K562 (cell line): Measurements from ENCODE around the gene KCNIP2. TPM values are rescaled to one million over a fixed set of nuclear protein-coding genes. Genes with fewer than 3 reads are reported as not detected.

ENCODE experiments used
- KDM4B ChIP-seq, 2 experiments: fragments of 450-650 bp in 1 of 2; sonication (generic) in 1 of 2; IDR thresholded peaks; 2 replicates each; pipeline ENCODE4 v1.6.1; 2016 to 2017; ENCODE audit warnings: borderline replicate concordance in 2 of 2, antibody characterized with exemption in 1 of 2, low read depth in 1 of 2, mild to moderate bottlenecking in 1 of 2
- L3MBTL2 ChIP-seq: fragments of 450-650 bp; IDR thresholded peaks from 2 replicates; pipeline ENCODE4 v1.6.1; 2016; ENCODE audit warnings: mild to moderate bottlenecking, moderate library complexity
- MTA1 ChIP-seq: fragments of 450-650 bp; IDR thresholded peaks from 2 replicates; pipeline ENCODE4 v1.6.1; 2017; ENCODE audit warnings: borderline replicate concordance
- NBN ChIP-seq: fragments of 450-650 bp; IDR thresholded peaks from 2 replicates; pipeline ENCODE4 v1.6.1; 2016; ENCODE audit warnings: low read depth, mild to moderate bottlenecking
- NR2C1 ChIP-seq, 2 experiments: fragments of 450-650 bp; IDR thresholded peaks; 2 replicates each; pipeline ENCODE4 v1.6.1; 2017; ENCODE audit warnings: mild to moderate bottlenecking in 2 of 2, antibody characterized with exemption in 1 of 2, inconsistent platforms in 1 of 2, missing compliant biosample characterization in 1 of 2, missing genetic modification characterization in 1 of 2
- RNF2 ChIP-seq: sonication (generic); IDR thresholded peaks from 2 replicates; pipeline ENCODE4 v1.6.1; 2016
- TBL1XR1 ChIP-seq, 2 experiments: IDR thresholded peaks; 2 replicates each; pipeline ENCODE4 v1.6.1; 2012; ENCODE audit warnings: improper control_type of control experiment in 2 of 2, low read length in 2 of 2, mild to moderate bottlenecking in 1 of 2
- TEAD4 ChIP-seq, 2 experiments: sonication (generic) in 1 of 2; formaldehyde crosslinking in 1 of 2; IDR thresholded peaks; 2 replicates each; pipeline versions ENCODE4 v1.6.1 to v1.8.0; 2012 to 2022; ENCODE audit warnings: borderline replicate concordance in 1 of 2, inconsistent platforms in 1 of 2, low read length in 1 of 2, mild to moderate bottlenecking in 1 of 2, missing genetic modification reagents in 1 of 2
- VEZF1 ChIP-seq: fragments of 200-800 bp; sonication (Bioruptor generic); IDR thresholded peaks from 2 replicates; pipeline ENCODE4 v1.6.1; 2017; ENCODE audit warnings: missing genetic modification characterization, missing compliant biosample characterization
- ZNF592 ChIP-seq: fragments of 450-650 bp; IDR thresholded peaks from 2 replicates; pipeline ENCODE4 v1.6.1; 2017; ENCODE audit warnings: antibody characterized with exemption, mild to moderate bottlenecking
- ZNF639 ChIP-seq, 2 experiments: fragments of 200-800 bp in 1 of 2; sonication (Bioruptor generic) in 1 of 2; sonication (generic) in 1 of 2; formaldehyde crosslinking in 1 of 2; IDR thresholded peaks in 1 of 2; conservative IDR thresholded peaks in 1 of 2; 2 replicates each; pipeline versions ENCODE4 v1.5.0 to v1.6.1; 2016 to 2020; ENCODE audit warnings: missing compliant biosample characterization in 1 of 2, missing genetic modification characterization in 1 of 2, missing genetic modification reagents in 1 of 2
- polyA plus RNA-seq, 8 experiments: library from polyadenylated mRNA; depleted of rRNA in 4 of 8; stranded (reverse) in 5 of 8; unstranded in 3 of 8; fragments of >200 nt; fragmentation: Nextera tagmentation in 2 of 8; fragmentation: Illumina TruSeq in 1 of 8; extraction: Ambion mirVana in 2 of 8; extraction: Trizol in 1 of 8; gene quantifications; 2 replicates each; pipeline versions ENCODE4 v1.2.1 to v1.2.3, GENCODE V29; 2011 to 2014; ENCODE audit warnings: inconsistent platforms in 1 of 8, missing spikeins in 1 of 8
- total RNA-seq, 7 experiments: library from RNA; depleted of rRNA in 6 of 7; stranded (reverse); fragments of >200 nt in 6 of 7; fragmentation: Illumina TruSeq in 2 of 7; extraction: Trizol in 2 of 7; gene quantifications; 2 replicates each; pipeline versions ENCODE4 v1.2.1 to v1.2.3, GENCODE V29; 2011 to 2021; ENCODE audit warnings: low replicate concordance in 1 of 7
- TF ChIP-seq, protein P1 (sequence below), 2 experiments: fragments of 450-650 bp; IDR thresholded peaks; 2 replicates each; pipeline ENCODE4 v1.6.1; 2018; ENCODE audit warnings: mild to moderate bottlenecking in 2 of 2, low read depth in 1 of 2; ENCODE audit not compliant: partially characterized antibody in 2 of 2
- TF ChIP-seq, protein P2 (sequence below): fragments of 250-450 bp; sonication (Bioruptor Pico); IDR thresholded peaks from 2 replicates; pipeline ENCODE4 v1.4.0; 2020; ENCODE audit warnings: mild to moderate bottlenecking

Gene KCNIP2
- total and polyA plus RNA-seq, 9 of the 15 experiments (the other 6 are each of a cell fraction or from before 2014, with no cell fraction given) = 2.5 to 7.6 (median 4.1) TPM

DNA sequence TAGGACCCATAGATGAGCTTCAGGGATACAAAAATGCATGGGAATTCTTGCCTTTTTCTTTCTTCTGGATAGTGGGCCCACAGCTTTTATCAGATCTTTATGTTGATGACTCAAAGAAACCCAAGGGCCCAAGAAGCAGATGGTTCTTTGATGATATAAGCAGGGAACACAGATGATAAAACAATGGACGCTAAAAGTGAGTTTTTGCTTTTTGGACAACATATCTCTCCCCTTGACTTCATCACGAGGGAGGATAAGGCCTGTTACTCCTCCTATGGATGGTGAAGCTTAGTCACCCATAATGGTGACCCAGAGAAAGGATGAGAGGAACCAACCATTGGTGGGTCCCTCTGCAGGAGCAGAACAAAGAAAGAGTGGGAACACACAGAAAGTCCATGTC lies 18.9 kb downstream of the KCNIP2 start (continued):
- peak; percentile 55; the same call in 1 of the 2 replicates for TF ChIP-seq NBN
- peak in 1 of 2 experiments; percentile 57; a peak in 1 of 4 replicates for TF ChIP-seq ZNF639 (CRISPR knock-in tag; conservative IDR thresholded peaks at IDR 0.05 in 1 of 2, IDR thresholded peaks at IDR 0.05 in 1 of 2)
- TF ChIP-seq VEZF1 (CRISPR knock-in tag) = peak; percentile 28; the same call in 1 of the 2 replicates
- peak; percentile 34; the same call in 1 of the 2 replicates for TF ChIP-seq L3MBTL2
- TF ChIP-seq, protein P1, sequence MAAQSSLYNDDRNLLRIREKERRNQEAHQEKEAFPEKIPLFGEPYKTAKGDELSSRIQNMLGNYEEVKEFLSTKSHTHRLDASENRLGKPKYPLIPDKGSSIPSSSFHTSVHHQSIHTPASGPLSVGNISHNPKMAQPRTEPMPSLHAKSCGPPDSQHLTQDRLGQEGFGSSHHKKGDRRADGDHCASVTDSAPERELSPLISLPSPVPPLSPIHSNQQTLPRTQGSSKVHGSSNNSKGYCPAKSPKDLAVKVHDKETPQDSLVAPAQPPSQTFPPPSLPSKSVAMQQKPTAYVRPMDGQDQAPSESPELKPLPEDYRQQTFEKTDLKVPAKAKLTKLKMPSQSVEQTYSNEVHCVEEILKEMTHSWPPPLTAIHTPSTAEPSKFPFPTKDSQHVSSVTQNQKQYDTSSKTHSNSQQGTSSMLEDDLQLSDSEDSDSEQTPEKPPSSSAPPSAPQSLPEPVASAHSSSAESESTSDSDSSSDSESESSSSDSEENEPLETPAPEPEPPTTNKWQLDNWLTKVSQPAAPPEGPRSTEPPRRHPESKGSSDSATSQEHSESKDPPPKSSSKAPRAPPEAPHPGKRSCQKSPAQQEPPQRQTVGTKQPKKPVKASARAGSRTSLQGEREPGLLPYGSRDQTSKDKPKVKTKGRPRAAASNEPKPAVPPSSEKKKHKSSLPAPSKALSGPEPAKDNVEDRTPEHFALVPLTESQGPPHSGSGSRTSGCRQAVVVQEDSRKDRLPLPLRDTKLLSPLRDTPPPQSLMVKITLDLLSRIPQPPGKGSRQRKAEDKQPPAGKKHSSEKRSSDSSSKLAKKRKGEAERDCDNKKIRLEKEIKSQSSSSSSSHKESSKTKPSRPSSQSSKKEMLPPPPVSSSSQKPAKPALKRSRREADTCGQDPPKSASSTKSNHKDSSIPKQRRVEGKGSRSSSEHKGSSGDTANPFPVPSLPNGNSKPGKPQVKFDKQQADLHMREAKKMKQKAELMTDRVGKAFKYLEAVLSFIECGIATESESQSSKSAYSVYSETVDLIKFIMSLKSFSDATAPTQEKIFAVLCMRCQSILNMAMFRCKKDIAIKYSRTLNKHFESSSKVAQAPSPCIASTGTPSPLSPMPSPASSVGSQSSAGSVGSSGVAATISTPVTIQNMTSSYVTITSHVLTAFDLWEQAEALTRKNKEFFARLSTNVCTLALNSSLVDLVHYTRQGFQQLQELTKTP (IDR thresholded peaks at IDR 0.05; ENCODE audit: low read depth in 1 of 2, partially characterized antibody in 2 of 2) = peak in 1 of 2 experiments; percentile 40
- TF ChIP-seq MTA1 = 0 out of 2 replicates have a peak, but pooled peaks have one; percentile 26
- TF ChIP-seq ZNF592 = peak; percentile 67
- TF ChIP-seq, protein P2, sequence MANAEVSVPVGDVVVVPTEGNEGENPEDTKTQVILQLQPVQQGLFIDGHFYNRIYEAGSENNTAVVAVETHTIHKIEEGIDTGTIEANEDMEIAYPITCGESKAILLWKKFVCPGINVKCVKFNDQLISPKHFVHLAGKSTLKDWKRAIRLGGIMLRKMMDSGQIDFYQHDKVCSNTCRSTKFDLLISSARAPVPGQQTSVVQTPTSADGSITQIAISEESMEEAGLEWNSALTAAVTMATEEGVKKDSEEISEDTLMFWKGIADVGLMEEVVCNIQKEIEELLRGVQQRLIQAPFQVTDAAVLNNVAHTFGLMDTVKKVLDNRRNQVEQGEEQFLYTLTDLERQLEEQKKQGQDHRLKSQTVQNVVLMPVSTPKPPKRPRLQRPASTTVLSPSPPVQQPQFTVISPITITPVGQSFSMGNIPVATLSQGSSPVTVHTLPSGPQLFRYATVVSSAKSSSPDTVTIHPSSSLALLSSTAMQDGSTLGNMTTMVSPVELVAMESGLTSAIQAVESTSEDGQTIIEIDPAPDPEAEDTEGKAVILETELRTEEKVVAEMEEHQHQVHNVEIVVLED (CRISPR knock-in tag) = no peak
- no peak for TF ChIP-seq KDM4B (IDR thresholded peaks at IDR 0.05; ENCODE audit: borderline replicate concordance in 2 of 2, low read depth in 1 of 2)
- peak in 1 of 2 experiments; percentile 48; a peak in 1 of 4 replicates for TF ChIP-seq TBL1XR1 (IDR thresholded peaks at IDR 0.05; ENCODE audit: low read length in 2 of 2)
- TF ChIP-seq RNF2 = peak; percentile 48; the same call in 1 of the 2 replicates
- TF ChIP-seq TEAD4 (IDR thresholded peaks at IDR 0.05; ENCODE audit: low read length) = peak; percentile 86
- TF ChIP-seq TEAD4 (CRISPR knock-in tag; IDR thresholded peaks at IDR 0.05; ENCODE audit: borderline replicate concordance) = no peak
- TF ChIP-seq NR2C1 (IDR thresholded peaks at IDR 0.05) = no peak
- TF ChIP-seq NR2C1 (tag; IDR thresholded peaks at IDR 0.05) = peak; percentile 51
